ENCODE measurements around the gene OSBPL2. TPM values are rescaled to one million over a fixed set of nuclear protein-coding genes. Genes with fewer than 3 reads are reported as not detected.

Gene OSBPL2
- total and polyA plus RNA-seq, 2 experiments from 2014 or later = 16.6 to 31.2 TPM

- ATAC-seq = peak; percentile 89
- Mint-ChIP-seq H3K27me3 (ENCODE audit: insufficient read depth, low read depth, poor library complexity) (peaks cover 18% of the 10 kb centered on the region), H3K27ac (no peak overlapping the region; the same call in 1 of the 2 replicates), H3K9me3 (no peaks in the 10 kb centered on the region), H3K36me3 (ENCODE audit: low read depth) (no peaks in the 10 kb centered on the region), H3K4me3 (peak overlapping the region; percentile 14; the same call in 1 of the 3 replicates), H3K4me1 (peaks cover 8% of the 10 kb centered on the region; the same call in 2 of the 3 replicates)
- no peak overlapping the region for H3K4me2 ChIP-seq
- no peaks in the 10 kb centered on the region; the same call in 1 of the 2 replicates for H3K4me1 ChIP-seq (ENCODE audit: insufficient read depth)
- no peaks in the 10 kb centered on the region for H3K27me3 ChIP-seq (ENCODE audit: insufficient read depth)
- TF ChIP-seq ZNF114 (CRISPR knock-in tag; IDR thresholded peaks at IDR 0.05) (no peak), ZNF331 (CRISPR knock-in tag; IDR thresholded peaks at IDR 0.05; ENCODE audit: low read depth) (no peak), CREB1 (CRISPR knock-in tag; IDR thresholded peaks at IDR 0.05; ENCODE audit: low read depth) (no peak), EZH2phosphoT487 (IDR thresholded peaks at IDR 0.05; ENCODE audit: unreplicated experiment) (no peak), CTCF (conservative IDR thresholded peaks at IDR 0.05; ENCODE audit: low read depth in 2 of 2) (peak; percentile 21 to 57; a peak in 3 of 4 replicates)
- no peaks in the 10 kb centered on the region; the same call in 1 of the 2 replicates for H4K20me1 ChIP-seq (replicated peaks; ENCODE audit: insufficient read depth)
- peak; percentile 76 for DNase-seq (ENCODE audit: low spot score)
- H3K79me2 ChIP-seq (replicated peaks; ENCODE audit: insufficient read depth) = no peaks in the 10 kb centered on the region
- H3K9me2 ChIP-seq (ENCODE audit: insufficient read depth) = no peaks in the 10 kb centered on the region
- no peak overlapping the region for H3K4me3 ChIP-seq
- H2AFZ ChIP-seq = no peak overlapping the region
- H3K27ac ChIP-seq (ENCODE audit: low read depth) = no peak overlapping the region
- H3K36me3 ChIP-seq (ENCODE audit: insufficient read depth) = no peaks in the 10 kb centered on the region
- H3F3A ChIP-seq (replicated peaks; ENCODE audit: low read depth) = no peaks in the 10 kb centered on the region
Observed at GRCh38 chr20:62208795-62209755, 29.2 kb upstream of the OSBPL2 start.

GRCh38 chr20:62209850-62210495 is 28.3 kb upstream of the OSBPL2 start:
- H3K27me3 Mint-ChIP-seq (ENCODE audit: insufficient read depth, low read depth, poor library complexity) = peaks cover 21% of the 10 kb centered on the region
- no peaks in the 10 kb centered on the region for H3K9me2 ChIP-seq (ENCODE audit: insufficient read depth)
- no peak overlapping the region for H3K4me3 Mint-ChIP-seq
- H2AFZ ChIP-seq = no peak overlapping the region
- ATAC-seq (peak; percentile 8), DNase-seq (ENCODE audit: low spot score) (no peak)
- H3K36me3 ChIP-seq (ENCODE audit: insufficient read depth) = no peaks in the 10 kb centered on the region
- no peak overlapping the region for H3K27ac Mint-ChIP-seq
- no peaks in the 10 kb centered on the region for H3F3A ChIP-seq (replicated peaks; ENCODE audit: low read depth)
- H3K27ac ChIP-seq (ENCODE audit: low read depth) = no peak overlapping the region
- H3K27me3 ChIP-seq (ENCODE audit: insufficient read depth) = no peaks in the 10 kb centered on the region
- no peaks in the 10 kb centered on the region; the same call in 1 of the 2 replicates for H4K20me1 ChIP-seq (replicated peaks; ENCODE audit: insufficient read depth)
- H3K36me3 Mint-ChIP-seq (ENCODE audit: low read depth) = no peaks in the 10 kb centered on the region
- peaks cover 8% of the 10 kb centered on the region; the same call in 2 of the 3 replicates for H3K4me1 Mint-ChIP-seq
- H3K4me2 ChIP-seq = no peak overlapping the region
- no peak overlapping the region for H3K4me3 ChIP-seq
- no peaks in the 10 kb centered on the region; the same call in 1 of the 2 replicates for H3K4me1 ChIP-seq (ENCODE audit: insufficient read depth)
- TF ChIP-seq NANOG (IDR thresholded peaks at IDR 0.05; ENCODE audit: borderline replicate concordance) (no peak), CTCF (conservative IDR thresholded peaks at IDR 0.05; ENCODE audit: low read depth in 2 of 2) (peak; percentile 24 to 46)
- H3K9me3 Mint-ChIP-seq = no peaks in the 10 kb centered on the region
- H3K79me2 ChIP-seq (replicated peaks; ENCODE audit: insufficient read depth) = no peaks in the 10 kb centered on the region

Measured in GM23338 (cell line).